CD4-positive, alpha-beta T cell treated with Interleukin-2 at 100 ng/mL for 4 hours (primary cell): ENCODE results near the gene TELO2.

ENCODE experiments used
- DNase-seq: peaks from one replicate; pipeline ENCODE4 v3.0.0-alpha.2; 2020; ENCODE audit warnings: low spot score

Gene TELO2

GRCh38 chr16:1537138-1537577, 44.0 kb downstream of the TELO2 start:
- DNase-seq: no peak

GRCh38 chr16:1537763-1538289, 44.7 kb downstream of the TELO2 start:
- peak; percentile 34 for DNase-seq

- DNase-seq: peak; percentile 30
Measured at GRCh38 chr16:1538804-1539520, 45.8 kb downstream of the TELO2 start.

- no peak for DNase-seq
Measured at GRCh38 chr16:1539720-1540555, 46.8 kb downstream of the TELO2 start.

- DNase-seq: no peak
Measured at GRCh38 chr16:1540556-1540855, 47.3 kb downstream of the TELO2 start.

- DNase-seq: no peak
Measured at GRCh38 chr16:1541293-1542165, 48.4 kb downstream of the TELO2 start.

- DNase-seq: no peak
Measured at GRCh38 chr16:1542166-1542500, 49.0 kb downstream of the TELO2 start.

- DNase-seq: no peak
Measured at GRCh38 chr16:1542533-1542932, 49.4 kb downstream of the TELO2 start.

GRCh38 chr16:1543085-1543896, 50.1 kb downstream of the TELO2 start:
- peak; percentile 58 for DNase-seq

GRCh38 chr16:1545044-1546040, 52.2 kb downstream of the TELO2 start:
- no peak for DNase-seq

GRCh38 chr16:1546430-1546829, 53.3 kb downstream of the TELO2 start:
- no peak for DNase-seq

- no peak for DNase-seq
Measured at GRCh38 chr16:1548233-1548632, 55.1 kb downstream of the TELO2 start.

- no peak for DNase-seq
Measured at GRCh38 chr16:1548727-1549126, 55.6 kb downstream of the TELO2 start.

- no peak for DNase-seq
Measured at GRCh38 chr16:1550069-1550468, 56.9 kb downstream of the TELO2 start.

- DNase-seq: no peak
Measured at GRCh38 chr16:1550696-1551095, 57.5 kb downstream of the TELO2 start.

- no peak for DNase-seq
Measured at GRCh38 chr16:1551166-1551565, 58.0 kb downstream of the TELO2 start.

GRCh38 chr16:1552129-1552528, 59.0 kb downstream of the TELO2 start:
- no peak for DNase-seq

GRCh38 chr16:1553946-1554825, 61.0 kb downstream of the TELO2 start:
- DNase-seq: no peak

- DNase-seq: no peak
Measured at GRCh38 chr16:1554826-1555445, 61.8 kb downstream of the TELO2 start.
